ENCODE data around the gene IKZF5. TPM values are rescaled to one million over a fixed set of nuclear protein-coding genes. Genes with fewer than 3 reads are reported as not detected.

IKZF5 gene
- total RNA-seq (2014; rRNA removed; shearing (Covaris generic)): 1.4 and 1.7 TPM in 2 replicates

- DNase-seq (ENCODE audit: low read depth): peak; percentile 96
Observed at GRCh38 chr10:123008355-123009104, at the start of gene IKZF5, which contains the start of gene ACADSB. Gene IKZF5, minus strand, starts transcription at chr10:123008795. Its CDS starts 10,170 bp downstream, at chr10:122998625. Gene ACADSB, plus strand, starts transcription at chr10:123009006. Its CDS starts 24 bp downstream, at chr10:123009030.

GRCh38 chr10:123057968-123058367 is 49.4 kb upstream of the IKZF5 start:
- no peak for DNase-seq (ENCODE audit: low read depth)

GRCh38 chr10:123045961-123046731 is 37.6 kb upstream of the IKZF5 start:
- no peak for DNase-seq (ENCODE audit: low read depth)

GRCh38 chr10:123044391-123044790 is 35.8 kb upstream of the IKZF5 start:
- DNase-seq (ENCODE audit: low read depth): no peak

- DNase-seq (ENCODE audit: low read depth): peak; percentile 59
Observed at GRCh38 chr10:123043409-123043925, 34.9 kb upstream of the IKZF5 start.

- no peak for DNase-seq (ENCODE audit: low read depth)
Observed at GRCh38 chr10:123042708-123043408, 34.3 kb upstream of the IKZF5 start.

GRCh38 chr10:123039632-123039930 is 31.0 kb upstream of the IKZF5 start:
- no peak for DNase-seq (ENCODE audit: low read depth)

- DNase-seq (ENCODE audit: low read depth): no peak
Observed at GRCh38 chr10:123038782-123039631, 30.4 kb upstream of the IKZF5 start.

- no peak for DNase-seq (ENCODE audit: low read depth)
Observed at GRCh38 chr10:123035467-123036086, 27.0 kb upstream of the IKZF5 start.

- no peak for DNase-seq (ENCODE audit: low read depth)
Observed at GRCh38 chr10:123034332-123034731, 25.7 kb upstream of the IKZF5 start.

GRCh38 chr10:123031124-123031523 is 22.5 kb upstream of the IKZF5 start:
- no peak for DNase-seq (ENCODE audit: low read depth)

GRCh38 chr10:123027861-123028260 is 19.3 kb upstream of the IKZF5 start:
- DNase-seq (ENCODE audit: low read depth): no peak

- no peak for DNase-seq (ENCODE audit: low read depth)
Observed at GRCh38 chr10:123026302-123026701, 17.7 kb upstream of the IKZF5 start.

- DNase-seq (ENCODE audit: low read depth): no peak
Observed at GRCh38 chr10:123024540-123024939, 15.9 kb upstream of the IKZF5 start.

GRCh38 chr10:123021517-123021916 is 12.9 kb upstream of the IKZF5 start:
- no peak for DNase-seq (ENCODE audit: low read depth)

GRCh38 chr10:123019941-123020703 is 11.5 kb upstream of the IKZF5 start:
- no peak for DNase-seq (ENCODE audit: low read depth)

GRCh38 chr10:123019264-123019663 is 10.7 kb upstream of the IKZF5 start:
- no peak for DNase-seq (ENCODE audit: low read depth)

- no peak for DNase-seq (ENCODE audit: low read depth)
Observed at GRCh38 chr10:123018531-123018930, 9.9 kb upstream of the IKZF5 start.

GRCh38 chr10:123017421-123018165 is 9.0 kb upstream of the IKZF5 start:
- DNase-seq (ENCODE audit: low read depth): no peak

Data from Daoy (cell line).